Suprapubic skin (tissue), 4 donors: Measurements from ENCODE around the gene FANCG. TPM values are rescaled to one million over a fixed set of nuclear protein-coding genes. Genes with fewer than 3 reads are reported as not detected.

Experiments
- DNase-seq, 2 donors: peaks; one replicate each; pipeline ENCODE4 v3.0.0-alpha.2; 2019; ENCODE audit warnings: low spot score in 2 of 2
- H3K27ac ChIP-seq: fragments of 200-600 bp; sonication (generic); one replicate; pipeline ENCODE4 v1.5.1; 2019
- H3K27me3 ChIP-seq: fragments of 200-600 bp; sonication (generic); one replicate; pipeline ENCODE4 v1.5.1; 2019
- H3K36me3 ChIP-seq: fragments of 200-600 bp; sonication (generic); one replicate; pipeline ENCODE4 v1.5.1; 2019
- H3K4me1 ChIP-seq: fragments of 200-600 bp; sonication (generic); one replicate; pipeline ENCODE4 v1.5.1; 2019
- H3K4me3 ChIP-seq: fragments of 200-600 bp; sonication (generic); one replicate; pipeline ENCODE4 v1.5.1; 2019; ENCODE audit warnings: mild to moderate bottlenecking
- H3K9me3 ChIP-seq: fragments of 200-600 bp; sonication (generic); one replicate; pipeline ENCODE4 v1.5.1; 2019
- EP300 ChIP-seq: sonication (generic); formaldehyde crosslinking; IDR thresholded peaks from one replicate; pipeline ENCODE4 v1.6.1; 2017; ENCODE audit warnings: antibody characterized with exemption
- POLR2A ChIP-seq, 2 donors: fragments of 450-650 bp; IDR thresholded peaks; one replicate each; pipeline ENCODE4 v1.6.1; 2017; ENCODE audit warnings: antibody characterized with exemption in 2 of 2, mild to moderate bottlenecking in 2 of 2, moderate library complexity in 2 of 2
- POLR2AphosphoS5 ChIP-seq, 3 donors: sonication (generic); formaldehyde crosslinking; IDR thresholded peaks; one replicate each; pipeline ENCODE4 v1.6.1; 2017; ENCODE audit warnings: antibody characterized with exemption in 3 of 3
- WGBS: methylation state at CpG from one replicate; pipeline ENCODE4 v1.1.5; 2018; 5-methylcytosine and 5-hydroxymethylcytosine counted together
- total RNA-seq, 4 donors: library from RNA; depleted of rRNA; stranded (reverse); fragments of >200 nt; gene quantifications; one replicate each; pipeline ENCODE4 v1.1.0, GENCODE V29; 2016
- TF ChIP-seq, protein P1 (sequence below), 2 donors: fragments of 200-600 bp in 1 of 2; fragments of 450-650 bp in 1 of 2; sonication (generic) in 1 of 2; IDR thresholded peaks; one replicate each; pipeline ENCODE4 v1.5.1; 2016 to 2019; ENCODE audit warnings: antibody characterized with exemption in 2 of 2, mild to moderate bottlenecking in 1 of 2, moderate library complexity in 1 of 2

The FANCG gene
- total RNA-seq, 4 donors from 2014 or later: 24.2 to 39.7 (median 28.3) TPM

DNA sequence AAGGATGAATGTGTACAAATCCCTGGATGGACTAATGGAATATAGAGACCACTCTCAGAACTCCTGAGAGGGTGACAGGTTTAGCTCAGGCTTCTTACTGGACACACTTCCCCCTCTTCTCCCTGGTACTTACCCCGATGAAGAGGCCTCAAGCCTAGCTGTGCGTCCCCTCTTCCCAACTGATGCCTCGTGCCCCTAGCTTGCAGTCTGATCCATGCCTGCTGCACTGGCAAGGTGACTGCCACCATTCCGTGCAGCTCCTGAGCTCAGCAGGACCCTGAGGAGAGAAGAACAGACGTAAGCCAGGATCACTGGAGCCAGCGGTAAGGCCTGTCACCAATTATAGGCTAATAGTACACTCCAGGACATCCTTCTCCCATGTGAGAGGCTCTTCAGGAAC, 28.7 kb upstream of the FANCG start:
- no peak overlapping the region for H3K4me3 ChIP-seq
- no peak overlapping the region for H3K27ac ChIP-seq
- WGBS: 89% methylated on average over 6 of the region's 6 CpGs
- H3K27me3 ChIP-seq: no peaks in the 10 kb centered on the region
- TF ChIP-seq POLR2AphosphoS5 (IDR thresholded peaks at IDR 0.05) (no peak), POLR2A (IDR thresholded peaks at IDR 0.05) (no peak), EP300 (no peak)
- TF ChIP-seq, protein P1, sequence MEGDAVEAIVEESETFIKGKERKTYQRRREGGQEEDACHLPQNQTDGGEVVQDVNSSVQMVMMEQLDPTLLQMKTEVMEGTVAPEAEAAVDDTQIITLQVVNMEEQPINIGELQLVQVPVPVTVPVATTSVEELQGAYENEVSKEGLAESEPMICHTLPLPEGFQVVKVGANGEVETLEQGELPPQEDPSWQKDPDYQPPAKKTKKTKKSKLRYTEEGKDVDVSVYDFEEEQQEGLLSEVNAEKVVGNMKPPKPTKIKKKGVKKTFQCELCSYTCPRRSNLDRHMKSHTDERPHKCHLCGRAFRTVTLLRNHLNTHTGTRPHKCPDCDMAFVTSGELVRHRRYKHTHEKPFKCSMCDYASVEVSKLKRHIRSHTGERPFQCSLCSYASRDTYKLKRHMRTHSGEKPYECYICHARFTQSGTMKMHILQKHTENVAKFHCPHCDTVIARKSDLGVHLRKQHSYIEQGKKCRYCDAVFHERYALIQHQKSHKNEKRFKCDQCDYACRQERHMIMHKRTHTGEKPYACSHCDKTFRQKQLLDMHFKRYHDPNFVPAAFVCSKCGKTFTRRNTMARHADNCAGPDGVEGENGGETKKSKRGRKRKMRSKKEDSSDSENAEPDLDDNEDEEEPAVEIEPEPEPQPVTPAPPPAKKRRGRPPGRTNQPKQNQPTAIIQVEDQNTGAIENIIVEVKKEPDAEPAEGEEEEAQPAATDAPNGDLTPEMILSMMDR (IDR thresholded peaks at IDR 0.05): no peak
- DNase-seq: no peak
- H3K9me3 ChIP-seq: no peaks in the 10 kb centered on the region
- H3K4me1 ChIP-seq: peaks cover 44% of the 10 kb centered on the region
- peaks cover 42% of the 10 kb centered on the region for H3K36me3 ChIP-seq

DNA sequence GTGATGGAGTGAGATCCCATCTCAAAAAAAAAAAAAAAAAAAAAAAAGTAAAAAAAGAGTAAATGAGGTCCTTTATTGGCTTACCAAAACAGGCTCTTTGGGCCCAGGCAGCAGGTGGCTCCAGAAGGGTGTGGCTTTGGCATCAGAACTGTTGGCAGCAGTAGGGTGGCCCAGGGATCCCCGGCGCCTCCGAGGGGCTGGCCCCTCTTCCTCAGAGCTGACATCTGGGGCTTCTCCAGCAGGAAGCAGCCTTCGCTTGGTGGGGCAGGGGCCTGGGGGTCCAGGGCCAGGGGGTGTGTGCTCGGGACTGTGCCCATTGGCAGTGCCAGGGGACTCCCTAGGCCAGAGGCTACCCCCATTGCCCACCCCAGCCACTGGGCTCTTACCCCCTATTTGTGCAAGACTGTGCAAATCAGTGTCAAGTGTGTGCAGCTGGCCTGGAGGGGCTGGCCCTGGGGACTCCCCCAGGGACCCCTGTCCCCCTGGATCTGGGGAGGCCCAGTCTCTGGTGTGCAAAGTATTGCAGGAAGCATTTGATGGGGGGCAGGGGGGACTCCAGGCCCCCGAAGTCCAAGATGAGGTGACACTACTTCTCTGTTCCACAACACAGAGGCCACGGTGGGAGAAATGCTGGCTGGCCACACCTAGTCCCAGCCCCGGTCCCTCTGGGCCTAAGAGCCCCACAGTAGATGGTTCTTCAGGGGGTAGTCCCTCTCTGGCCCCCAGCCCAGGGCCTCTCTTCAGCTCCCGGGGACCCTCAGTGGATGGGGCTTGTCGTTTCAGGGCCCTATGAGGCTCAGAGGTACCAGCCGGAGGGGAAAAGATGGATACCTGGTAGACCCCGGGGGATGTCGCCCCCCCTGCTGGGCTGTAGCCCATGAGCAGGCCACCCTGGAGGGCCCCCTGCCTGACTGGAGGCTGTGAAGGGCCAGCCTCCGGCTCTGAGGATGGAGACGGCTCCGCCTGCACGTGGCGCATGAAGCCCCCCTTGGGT, 27.9 kb upstream of the FANCG start:
- Histone ChIP-seq H3K36me3 (peaks cover 42% of the 10 kb centered on the region), H3K9me3 (no peaks in the 10 kb centered on the region), H3K27me3 (no peaks in the 10 kb centered on the region), H3K4me1 (peaks cover 39% of the 10 kb centered on the region), H3K4me3 (no peak overlapping the region), H3K27ac (no peak overlapping the region)
- TF ChIP-seq POLR2AphosphoS5 (IDR thresholded peaks at IDR 0.05): no peak
- no peak for TF ChIP-seq EP300
- no peak for TF ChIP-seq POLR2A (IDR thresholded peaks at IDR 0.05)
- TF ChIP-seq, protein P1 (IDR thresholded peaks at IDR 0.05): no peak
- 37% methylated on average over 6 of the region's 18 CpGs for WGBS
- peak in 1 of 2 donors; percentile 78 for DNase-seq

DNA sequence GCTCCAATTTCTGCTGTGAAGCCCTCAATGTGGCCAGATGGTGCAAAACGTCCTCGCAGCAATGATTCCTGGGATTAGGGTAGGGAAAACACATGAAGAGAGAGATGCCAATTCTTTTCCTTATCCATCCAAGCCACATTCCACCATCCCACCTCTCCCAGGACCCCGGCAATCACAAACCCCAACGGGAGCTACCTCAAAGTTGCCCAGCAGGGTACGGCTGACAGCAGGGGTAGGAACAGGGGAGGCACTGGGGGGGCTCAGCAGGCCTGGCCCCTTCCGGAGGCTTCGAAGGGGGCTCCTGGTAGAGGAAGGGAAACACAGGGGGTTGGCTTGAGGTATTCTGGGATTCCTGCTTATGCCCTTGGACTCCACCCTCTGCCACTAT, 26.6 kb upstream of the FANCG start:
- H3K36me3 ChIP-seq: peaks cover 44% of the 10 kb centered on the region
- no peaks in the 10 kb centered on the region for H3K27me3 ChIP-seq
- H3K4me1 ChIP-seq: peaks cover 40% of the 10 kb centered on the region
- DNase-seq: no peak
- WGBS: 91% methylated on average over 7 of the region's 7 CpGs
- no peak overlapping the region for H3K27ac ChIP-seq
- TF ChIP-seq POLR2AphosphoS5 (IDR thresholded peaks at IDR 0.05) (no peak), EP300 (no peak), POLR2A (IDR thresholded peaks at IDR 0.05) (no peak)
- TF ChIP-seq, protein P1 (IDR thresholded peaks at IDR 0.05): no peak
- H3K9me3 ChIP-seq: no peaks in the 10 kb centered on the region
- H3K4me3 ChIP-seq: no peak overlapping the region

DNA sequence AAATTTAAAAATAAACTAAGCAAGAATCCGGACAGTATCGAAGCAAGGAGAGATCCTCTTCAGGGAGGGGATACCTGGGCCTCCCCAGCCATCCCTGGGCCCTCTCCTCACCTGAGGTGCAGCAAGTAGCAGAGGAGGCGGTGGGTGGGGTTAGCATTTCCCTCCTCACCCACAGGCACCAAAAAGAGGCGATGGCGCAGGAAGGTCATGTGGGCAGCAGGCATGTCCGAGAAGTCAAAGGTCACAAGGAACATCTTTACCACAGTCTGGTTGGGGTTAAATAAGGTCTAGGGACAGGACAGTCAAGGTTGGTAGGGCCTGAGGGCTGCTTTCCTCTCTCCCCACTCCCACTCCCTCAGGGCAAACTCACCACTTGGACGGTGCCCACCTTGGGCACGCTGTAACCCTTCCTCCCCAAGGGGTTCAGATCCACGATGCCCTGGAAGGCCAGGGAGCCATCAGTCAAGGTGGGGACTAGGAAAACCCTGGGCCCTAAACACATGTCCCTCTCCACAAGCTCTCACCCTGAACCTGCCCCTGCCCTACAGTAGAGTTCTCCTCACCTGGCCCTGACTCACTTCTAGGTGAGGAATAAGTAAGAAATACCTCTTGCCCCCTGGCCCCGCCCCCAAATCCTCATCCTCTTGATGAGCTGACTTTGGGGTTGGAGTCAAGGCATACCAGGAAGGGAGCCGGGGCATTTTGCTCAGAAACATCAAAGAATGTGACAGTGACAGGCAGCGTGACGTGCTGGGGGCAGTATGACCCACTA, 26.0 kb upstream of the FANCG start:
- H3K27ac ChIP-seq: no peak overlapping the region
- H3K4me1 ChIP-seq: peaks cover 41% of the 10 kb centered on the region
- no peak for TF ChIP-seq POLR2A (IDR thresholded peaks at IDR 0.05)
- TF ChIP-seq EP300: no peak
- TF ChIP-seq, protein P1 (IDR thresholded peaks at IDR 0.05): no peak
- no peaks in the 10 kb centered on the region for H3K27me3 ChIP-seq
- no peak for DNase-seq
- WGBS: 94% methylated on average over 10 of the region's 13 CpGs
- H3K36me3 ChIP-seq: peaks cover 50% of the 10 kb centered on the region
- H3K4me3 ChIP-seq: no peak overlapping the region
- no peaks in the 10 kb centered on the region for H3K9me3 ChIP-seq

DNA sequence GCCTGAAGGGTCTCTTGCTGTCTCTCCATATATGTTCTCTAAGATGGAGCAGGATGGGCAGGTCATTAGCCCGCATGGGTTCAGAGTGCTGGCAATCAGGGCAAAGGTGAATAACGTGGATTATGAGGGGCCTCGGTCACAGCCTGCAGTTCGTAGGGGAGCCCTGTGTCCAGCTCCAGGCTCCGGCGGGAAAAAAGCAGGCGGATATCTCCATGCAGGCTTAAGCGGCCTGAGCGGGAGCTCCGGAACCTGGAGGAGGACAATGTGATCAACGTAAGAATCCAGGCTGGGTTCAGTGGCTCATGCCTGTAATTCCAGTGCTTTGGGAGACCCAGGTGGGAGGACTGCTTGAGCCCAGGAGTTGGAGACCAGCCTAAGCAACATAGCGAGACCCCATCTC, 25.4 kb upstream of the FANCG start:
- 90% methylated on average over 12 of the region's 12 CpGs for WGBS
- Histone ChIP-seq H3K4me1 (peaks cover 34% of the 10 kb centered on the region), H3K27ac (no peak overlapping the region), H3K27me3 (no peaks in the 10 kb centered on the region), H3K4me3 (no peak overlapping the region), H3K36me3 (peaks cover 56% of the 10 kb centered on the region), H3K9me3 (no peaks in the 10 kb centered on the region)
- TF ChIP-seq POLR2AphosphoS5 (IDR thresholded peaks at IDR 0.05) (no peak), POLR2A (IDR thresholded peaks at IDR 0.05) (no peak), EP300 (no peak)
- TF ChIP-seq, protein P1 (IDR thresholded peaks at IDR 0.05): no peak
- DNase-seq: no peak
